Right renal pelvis (tissue), 4 donors: ENCODE measurements around the gene MAPK1. TPM values are rescaled to one million over a fixed set of nuclear protein-coding genes. Genes with fewer than 3 reads are reported as not detected.
"Not testable (repeated sequence)": the region's sequence is repeated elsewhere in the genome, so short reads cannot be mapped to it uniquely, and the experiment has no call there.

Experiments
- DNase-seq, 4 donors: peaks; one replicate each; pipeline ENCODE4 v3.0.0-alpha.2; 2013; ENCODE audit warnings: low read depth in 4 of 4, low spot score in 3 of 4, missing footprints in 1 of 4
- polyA plus RNA-seq, 4 donors: library from polyadenylated mRNA; unstranded; fragments of 120-200 nt; gene quantifications; one replicate each; pipeline ENCODE4 v1.2.1, GENCODE V29; 2013; ENCODE audit not compliant: insufficient read length in 4 of 4

The MAPK1 gene
- polyA plus RNA-seq, 4 donors = 132 to 150 (median 142) TPM

- DNase-seq = no peak
These were observed 43.6 kb downstream of the MAPK1 start for GRCh38 chr22:21823740-21824444.

GRCh38 chr22:21819183-21819770, 48.2 kb downstream of the MAPK1 start:
- no peak for DNase-seq

GRCh38 chr22:21818487-21819182, 48.8 kb downstream of the MAPK1 start:
- DNase-seq = no peak

GRCh38 chr22:21817497-21817853, 50.0 kb downstream of the MAPK1 start:
- not testable (repeated sequence) for DNase-seq

- DNase-seq = peak in 3 of 4 donors; percentile 59 to 71 (median 69)
These were observed 50.5 kb downstream of the MAPK1 start for GRCh38 chr22:21816787-21817496.

- peak in 1 of 4 donors; percentile 38 for DNase-seq
These were observed 51.0 kb downstream of the MAPK1 start for GRCh38 chr22:21816472-21816786.

GRCh38 chr22:21815958-21816357, 51.5 kb downstream of the MAPK1 start:
- no peak for DNase-seq

GRCh38 chr22:21815357-21815756, 52.1 kb downstream of the MAPK1 start:
- DNase-seq = no peak

- no peak for DNase-seq
These were observed 55.5 kb downstream of the MAPK1 start for GRCh38 chr22:21811982-21812381.

- no peak for DNase-seq
These were observed 59.6 kb downstream of the MAPK1 start for GRCh38 chr22:21807544-21808529.

GRCh38 chr22:21805325-21805724, 62.1 kb downstream of the MAPK1 start:
- not testable (repeated sequence) for DNase-seq

- DNase-seq = no peak
These were observed 63.6 kb downstream of the MAPK1 start for GRCh38 chr22:21803811-21804249.

- no peak for DNase-seq
These were observed 64.8 kb downstream of the MAPK1 start for GRCh38 chr22:21802673-21803072.

GRCh38 chr22:21802056-21802455, 65.4 kb downstream of the MAPK1 start:
- DNase-seq = no peak

- DNase-seq = not testable (repeated sequence)
These were observed 66.2 kb downstream of the MAPK1 start for GRCh38 chr22:21801304-21801644.

GRCh38 chr22:21800552-21801303, 66.7 kb downstream of the MAPK1 start:
- DNase-seq = no peak

GRCh38 chr22:21797444-21798221, 69.8 kb downstream of the MAPK1 start:
- no peak for DNase-seq

- no peak for DNase-seq
These were observed 70.6 kb downstream of the MAPK1 start for GRCh38 chr22:21796863-21797262.

- no peak for DNase-seq
These were observed 71.2 kb downstream of the MAPK1 start for GRCh38 chr22:21796231-21796630.
